Brain microvascular endothelial cell (primary cell): ENCODE measurements around the gene ZNG1C.
"Not testable (repeated sequence)": the region's sequence is repeated elsewhere in the genome, so short reads cannot be mapped to it uniquely, and the experiment has no call there.

Experiments used
- DNase-seq: peaks from one replicate; pipeline ENCODE4 v3.0.0-alpha.2; 2020
- H3K27ac ChIP-seq: fragments of 250-450 bp; sonication (Bioruptor Pico); 2 replicates; pipeline ENCODE4 v1.5.1; 2020; ENCODE audit warnings: mild to moderate bottlenecking, moderate library complexity
- H3K27me3 ChIP-seq: fragments of 250-450 bp; sonication (Bioruptor Pico); replicated peaks from 2 replicates; pipeline ENCODE4 v1.5.1; 2020; ENCODE audit warnings: mild to moderate bottlenecking
- H3K36me3 ChIP-seq: fragments of 250-450 bp; sonication (Bioruptor Pico); replicated peaks from 2 replicates; pipeline ENCODE4 v1.5.1; 2020; ENCODE audit warnings: mild to moderate bottlenecking
- H3K4me3 ChIP-seq: 2 replicates; pipeline ENCODE4 v1.5.1; 2011; ENCODE audit warnings: low read depth, mild to moderate bottlenecking, control low read depth, low read length, moderate library complexity
- in situ Hi-C: cut with HindIII; loops from 2 replicates; pipeline ENCODE4 v1.10.0; 2017; ENCODE audit warnings: low sequenced_read_pairs, low pct_ligation_motif_present

ZNG1C gene

DNA sequence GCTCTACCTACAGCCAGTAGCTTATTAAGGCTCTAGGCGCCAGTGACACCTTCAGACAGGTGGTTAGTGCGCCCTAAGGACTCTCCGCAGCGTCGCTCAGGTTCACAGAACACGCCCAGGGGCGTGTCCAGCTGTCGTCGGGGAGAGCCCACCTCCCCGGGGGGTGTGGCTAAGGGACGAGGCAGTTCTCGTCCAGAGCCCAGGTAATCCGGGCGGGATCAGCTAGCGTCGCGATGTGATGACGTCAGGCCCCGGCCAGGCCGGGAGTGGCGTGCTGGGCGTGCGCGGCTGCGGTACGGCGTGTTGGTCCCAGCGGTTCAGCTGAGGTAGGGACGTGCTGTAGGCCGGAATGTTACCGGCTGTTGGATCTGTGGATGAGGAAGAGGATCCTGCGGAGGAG is at the start of gene ZNG1C:
Gene ZNG1C (plus strand): TSS at position 301 of the 400 bp plus-strand sequence. CDS start 49 bp downstream, at position 350.
- H3K27me3 ChIP-seq, H3K27ac ChIP-seq, H3K4me3 ChIP-seq, DNase-seq, in situ Hi-C loops, H3K36me3 ChIP-seq: not testable (repeated sequence)

DNA sequence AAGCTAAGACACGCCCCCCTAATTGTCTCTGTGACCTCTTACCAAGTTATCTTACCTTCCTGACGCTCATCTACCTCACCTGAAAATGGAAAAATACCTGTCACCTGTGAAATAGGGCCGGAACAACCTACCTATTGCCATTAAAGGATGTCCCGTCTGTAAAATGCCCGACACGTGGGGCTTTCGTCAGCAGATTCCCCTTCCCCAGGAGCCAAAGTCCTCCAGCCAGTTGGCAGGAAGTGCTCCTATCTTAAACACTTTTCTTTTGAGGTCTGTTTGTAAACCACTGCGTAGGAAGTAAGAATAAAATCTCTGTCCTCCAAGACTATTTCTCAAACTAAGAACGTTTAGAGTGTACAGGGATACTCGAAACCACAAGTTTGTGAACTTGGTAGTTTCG is 654 bp downstream of the ZNG1C start:
- in situ Hi-C loops, H3K27ac ChIP-seq, DNase-seq, H3K36me3 ChIP-seq, H3K4me3 ChIP-seq, H3K27me3 ChIP-seq: not testable (repeated sequence)

DNA sequence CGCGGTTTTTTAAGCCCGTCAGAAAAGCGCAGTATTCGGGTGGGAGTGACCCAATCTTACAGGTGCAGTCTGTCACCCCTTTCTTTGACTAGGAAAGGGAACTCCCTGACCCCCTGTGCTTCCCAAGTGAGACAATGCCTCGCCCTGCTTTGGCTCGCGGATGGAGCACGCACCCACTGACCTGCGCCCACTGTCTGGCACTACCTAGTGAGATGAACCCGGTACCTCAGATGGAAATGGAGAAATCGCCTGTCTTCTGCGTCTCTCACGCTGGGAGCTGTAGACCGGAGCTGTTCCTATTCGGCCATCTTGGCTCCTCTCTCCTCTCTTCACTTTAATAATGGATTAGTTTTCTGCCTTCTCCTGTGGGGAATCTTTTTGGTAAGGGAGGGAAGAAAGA is 39.3 kb downstream of the ZNG1C start:
- DNase-seq, H3K4me3 ChIP-seq, H3K27ac ChIP-seq, in situ Hi-C loops, H3K36me3 ChIP-seq, H3K27me3 ChIP-seq: not testable (repeated sequence)

DNA sequence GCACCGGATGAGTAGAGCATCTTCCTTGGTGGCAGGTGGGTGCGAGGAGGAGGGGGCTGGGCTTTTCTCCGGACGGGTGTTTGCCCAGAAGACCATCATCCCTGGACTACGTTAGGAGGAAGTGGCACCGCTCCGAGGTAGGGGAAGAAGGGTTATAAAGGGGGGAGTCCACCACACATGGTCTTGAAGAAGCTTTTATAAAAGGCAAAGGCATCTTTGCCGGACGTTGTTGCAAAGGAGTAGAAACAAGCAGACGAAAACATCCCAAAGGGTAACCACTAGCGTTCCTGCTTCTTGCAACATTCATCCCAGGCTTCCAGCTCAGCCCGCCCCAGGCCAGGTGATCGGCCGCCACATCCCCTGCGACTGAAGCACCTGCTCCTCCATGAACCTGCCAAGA is 60.8 kb downstream of the ZNG1C start, which contains the start of gene FOXD4L3:
Gene FOXD4L3 (plus strand): TSS at position 301 of the 400 bp plus-strand sequence. CDS start 85 bp downstream, at position 386.
- H3K4me3 ChIP-seq, DNase-seq, H3K36me3 ChIP-seq, H3K27ac ChIP-seq, H3K27me3 ChIP-seq, in situ Hi-C loops: not testable (repeated sequence)

DNA sequence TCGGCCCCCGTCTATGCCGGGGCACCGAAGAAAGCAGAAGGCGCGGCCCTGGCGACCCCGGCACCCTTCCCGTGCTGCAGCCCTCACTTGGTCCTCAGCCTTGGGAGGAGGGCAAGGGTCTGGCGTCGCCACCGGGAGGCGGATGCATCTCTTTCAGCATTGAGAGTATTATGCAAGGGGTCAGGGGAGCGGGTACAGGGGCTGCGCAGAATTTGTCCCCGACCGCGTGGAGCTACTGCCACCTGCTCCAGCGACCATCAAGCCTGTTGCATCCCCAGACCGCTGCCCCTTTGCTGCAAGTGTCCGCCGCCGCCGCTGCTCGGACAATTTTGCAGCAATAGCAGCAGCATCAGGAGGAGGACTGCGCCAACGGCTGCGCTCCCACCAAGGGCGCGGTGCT is 62.0 kb downstream of the ZNG1C start:
- DNase-seq, H3K27me3 ChIP-seq, H3K36me3 ChIP-seq, H3K4me3 ChIP-seq, H3K27ac ChIP-seq, in situ Hi-C loops: not testable (repeated sequence)

DNA sequence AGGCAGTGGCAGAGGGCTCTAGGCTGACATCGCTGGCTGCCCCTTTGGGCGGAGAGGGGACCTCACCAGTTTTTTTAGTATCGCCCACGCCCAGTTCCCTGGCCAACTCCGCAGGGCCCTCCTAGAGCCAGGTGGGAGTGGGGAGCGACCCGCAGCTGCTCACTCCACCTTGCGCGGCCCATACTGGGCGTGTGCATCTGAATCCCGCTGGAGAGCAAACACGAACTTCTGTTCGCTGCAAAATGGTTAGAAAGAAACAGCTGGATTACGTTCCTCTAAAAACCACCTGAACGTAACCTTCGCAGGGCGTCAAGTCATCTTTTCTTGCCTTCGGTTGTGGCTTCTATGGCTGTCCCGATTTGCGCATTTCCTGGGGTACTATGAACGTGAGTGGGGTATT is 62.4 kb downstream of the ZNG1C start:
- H3K27me3 ChIP-seq, in situ Hi-C loops, DNase-seq, H3K36me3 ChIP-seq, H3K4me3 ChIP-seq, H3K27ac ChIP-seq: not testable (repeated sequence)

DNA sequence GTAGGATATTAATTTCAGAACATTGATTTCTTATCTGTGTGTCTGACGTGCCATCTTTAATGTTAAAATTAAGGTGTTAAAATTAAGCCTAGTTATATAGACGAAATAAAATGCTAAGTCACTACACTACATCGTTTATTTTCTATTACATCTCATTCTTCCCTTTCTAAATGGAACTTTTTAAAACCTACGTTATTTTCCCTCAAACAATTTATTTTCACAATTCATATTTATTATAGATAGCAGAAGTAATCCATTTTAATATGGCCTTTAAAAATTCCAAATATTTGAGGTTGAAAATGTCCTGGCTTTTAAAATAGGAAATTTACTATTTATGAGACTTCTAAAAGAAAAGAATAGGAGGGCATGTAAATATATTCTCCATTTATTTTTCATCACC is 63.0 kb downstream of the ZNG1C start:
- in situ Hi-C loops, DNase-seq, H3K27me3 ChIP-seq, H3K36me3 ChIP-seq, H3K27ac ChIP-seq, H3K4me3 ChIP-seq: not testable (repeated sequence)

DNA sequence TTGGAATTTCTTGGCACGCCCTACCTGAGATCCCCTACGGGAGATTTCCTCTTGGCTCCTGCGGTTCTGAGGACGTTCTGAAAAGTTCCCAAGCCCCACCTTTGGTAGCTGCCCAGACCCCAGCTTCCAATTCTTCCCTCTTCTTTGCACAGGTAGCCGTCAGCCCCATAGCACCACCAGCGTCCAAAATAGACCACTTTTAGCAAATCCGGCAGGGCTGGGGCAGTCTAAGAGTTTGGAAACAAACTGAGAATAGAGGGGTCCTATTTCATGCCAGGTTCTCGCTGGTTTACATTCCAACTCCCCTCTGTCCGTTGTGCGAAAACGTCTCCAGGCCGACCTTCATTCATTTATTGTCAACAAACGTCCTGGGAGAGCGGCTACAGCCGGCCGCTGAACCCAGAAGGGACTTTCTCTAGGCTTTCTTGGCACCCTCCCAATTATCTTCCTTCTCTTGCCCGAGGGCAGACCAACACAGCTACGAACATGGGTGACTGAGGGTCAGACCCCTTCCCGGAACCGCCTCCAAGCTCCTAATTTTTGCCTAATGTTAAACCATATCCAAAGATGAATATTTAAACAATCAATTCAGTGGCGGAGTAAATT is 64.0 kb downstream of the ZNG1C start:
- DNase-seq, H3K4me3 ChIP-seq, H3K27ac ChIP-seq, H3K36me3 ChIP-seq, in situ Hi-C loops, H3K27me3 ChIP-seq: not testable (repeated sequence)

DNA sequence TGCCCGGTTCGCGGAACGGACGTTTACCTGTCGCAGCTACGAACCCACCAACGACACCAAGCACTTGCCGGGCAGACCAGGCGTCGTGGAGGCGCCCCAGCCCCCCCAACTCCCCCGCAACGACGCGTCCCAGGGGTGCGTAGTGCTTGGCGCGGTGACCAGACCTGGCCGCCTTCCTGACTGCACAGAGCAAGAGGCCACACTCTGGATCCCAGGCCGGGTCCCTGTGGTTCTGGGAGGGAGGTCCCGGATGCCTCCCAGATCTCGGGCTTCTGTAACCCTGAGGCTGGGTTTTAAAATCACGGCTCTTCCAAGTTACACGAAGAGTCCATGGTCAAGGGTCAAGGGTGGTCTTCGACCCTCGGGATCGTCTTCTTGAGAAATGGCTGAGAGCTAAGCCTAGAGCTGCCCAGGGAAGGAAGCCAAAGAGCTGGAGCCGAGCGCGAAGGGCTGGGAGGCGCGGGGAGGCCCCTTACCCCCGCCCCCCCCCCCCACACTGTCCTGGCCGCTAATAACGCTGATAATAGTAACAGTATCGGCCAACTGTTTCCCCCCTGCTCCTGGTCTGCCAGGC is 64.7 kb downstream of the ZNG1C start:
- H3K27me3 ChIP-seq, H3K36me3 ChIP-seq, in situ Hi-C loops, H3K4me3 ChIP-seq, H3K27ac ChIP-seq, DNase-seq: not testable (repeated sequence)

DNA sequence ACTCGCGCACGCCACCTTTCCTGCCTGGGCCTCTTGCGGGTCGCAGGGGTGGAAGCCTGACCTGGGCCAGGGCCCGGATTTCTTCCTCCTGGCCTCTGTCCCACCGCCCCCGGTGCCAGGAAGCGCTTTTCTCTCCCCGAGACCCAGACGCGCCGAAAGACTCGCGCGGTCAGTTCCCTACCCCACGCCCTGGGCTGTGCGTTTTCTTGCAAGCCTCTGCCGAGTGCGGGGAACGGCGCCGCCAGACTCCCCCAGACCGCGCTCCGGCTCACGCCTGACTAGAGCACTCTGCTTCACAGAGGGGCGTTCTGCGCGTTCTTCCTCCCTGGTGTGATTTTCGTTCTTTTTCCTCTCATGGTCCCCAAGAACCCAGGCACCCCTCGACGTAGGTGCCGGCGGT is 65.3 kb downstream of the ZNG1C start:
- DNase-seq, H3K27me3 ChIP-seq, H3K27ac ChIP-seq, H3K4me3 ChIP-seq, in situ Hi-C loops, H3K36me3 ChIP-seq: not testable (repeated sequence)

DNA sequence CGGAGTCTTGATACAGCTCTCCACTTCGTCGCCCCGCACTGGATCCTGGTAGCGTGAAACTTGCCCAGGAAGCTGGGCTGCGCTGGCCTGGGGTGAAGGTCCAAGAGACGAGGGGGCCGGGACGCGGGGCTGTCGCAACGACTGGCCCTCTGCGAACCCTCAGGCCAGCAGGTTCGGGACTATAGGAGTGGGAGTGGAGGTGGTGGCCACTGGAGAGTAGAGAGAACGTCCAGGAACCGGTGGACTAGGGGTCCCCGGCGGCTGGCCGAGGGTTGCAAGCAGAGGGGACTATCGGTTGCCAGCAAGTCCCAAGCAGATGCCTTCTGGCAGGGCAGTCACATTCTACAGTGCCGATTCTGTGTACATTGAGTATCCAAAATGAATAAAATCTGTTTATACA is 65.9 kb downstream of the ZNG1C start:
- H3K27me3 ChIP-seq, DNase-seq, H3K4me3 ChIP-seq, H3K36me3 ChIP-seq, in situ Hi-C loops, H3K27ac ChIP-seq: not testable (repeated sequence)

DNA sequence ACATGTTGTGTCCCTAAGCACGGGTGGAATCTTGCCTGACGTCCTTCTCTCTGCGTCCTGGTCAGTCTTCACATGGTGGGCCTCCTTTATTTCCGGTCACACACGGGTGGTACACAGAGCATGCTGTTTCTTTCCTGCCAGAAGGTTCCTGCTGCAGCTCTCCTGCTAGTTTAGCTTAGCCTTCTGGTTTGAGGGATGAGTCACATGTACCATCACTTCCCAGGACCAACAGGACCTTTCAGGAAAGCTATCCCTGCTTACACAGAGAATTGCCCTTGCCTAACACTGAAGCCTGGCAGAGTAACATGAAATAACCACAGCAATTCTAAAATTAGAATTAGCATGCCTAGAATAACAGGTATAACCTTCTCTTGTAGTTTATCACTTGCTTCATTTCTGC is 69.4 kb downstream of the ZNG1C start:
- DNase-seq, in situ Hi-C loops: not testable (repeated sequence)

DNA sequence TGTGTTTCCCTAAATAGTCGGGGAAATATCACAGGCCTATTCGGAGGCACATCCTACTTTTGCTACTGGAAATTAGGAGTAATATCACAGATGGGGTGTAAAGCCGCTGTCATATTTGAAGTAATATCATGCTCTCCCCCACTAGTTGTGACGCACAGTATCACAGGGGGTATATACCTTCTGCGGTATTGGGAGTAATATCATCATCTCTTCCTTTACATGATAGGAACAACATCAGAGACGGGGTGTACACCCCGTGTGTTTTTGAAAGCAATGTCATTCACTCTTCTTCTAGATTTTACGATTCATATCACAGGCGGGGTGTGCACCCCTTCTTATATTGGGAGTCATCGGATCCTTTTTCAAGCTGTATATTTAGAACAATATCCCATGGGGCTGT is 76.4 kb downstream of the ZNG1C start:
- H3K4me3 ChIP-seq, DNase-seq, in situ Hi-C loops, H3K27ac ChIP-seq, H3K27me3 ChIP-seq, H3K36me3 ChIP-seq: not testable (repeated sequence)

More for the DNA sequence above, 69.4 kb downstream of the ZNG1C start:
- H3K4me3 ChIP-seq, H3K27me3 ChIP-seq, H3K27ac ChIP-seq, H3K36me3 ChIP-seq: not testable (repeated sequence)

DNA sequence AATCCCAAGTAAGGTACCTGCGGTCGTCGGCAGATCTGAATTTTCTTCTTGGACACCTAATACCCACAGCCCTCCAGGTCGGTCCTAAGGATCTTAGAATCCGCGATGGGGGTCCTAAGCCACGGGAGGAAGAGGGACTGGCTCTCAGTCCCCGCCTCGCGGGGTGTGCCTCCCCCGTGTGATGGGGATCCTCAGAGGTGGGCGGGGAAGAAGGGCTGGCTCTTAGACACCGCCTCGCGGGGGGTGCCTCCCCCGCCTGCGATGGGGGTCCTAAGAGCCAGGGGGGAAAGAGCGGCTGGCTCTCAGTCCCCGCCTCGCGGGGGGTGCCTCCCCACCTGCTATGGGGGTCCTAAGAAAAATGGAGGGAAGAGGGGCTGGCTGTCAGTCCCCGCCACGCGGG is 82.0 kb downstream of the ZNG1C start:
- DNase-seq, H3K27ac ChIP-seq, H3K27me3 ChIP-seq, H3K4me3 ChIP-seq, H3K36me3 ChIP-seq, in situ Hi-C loops: not testable (repeated sequence)

DNA sequence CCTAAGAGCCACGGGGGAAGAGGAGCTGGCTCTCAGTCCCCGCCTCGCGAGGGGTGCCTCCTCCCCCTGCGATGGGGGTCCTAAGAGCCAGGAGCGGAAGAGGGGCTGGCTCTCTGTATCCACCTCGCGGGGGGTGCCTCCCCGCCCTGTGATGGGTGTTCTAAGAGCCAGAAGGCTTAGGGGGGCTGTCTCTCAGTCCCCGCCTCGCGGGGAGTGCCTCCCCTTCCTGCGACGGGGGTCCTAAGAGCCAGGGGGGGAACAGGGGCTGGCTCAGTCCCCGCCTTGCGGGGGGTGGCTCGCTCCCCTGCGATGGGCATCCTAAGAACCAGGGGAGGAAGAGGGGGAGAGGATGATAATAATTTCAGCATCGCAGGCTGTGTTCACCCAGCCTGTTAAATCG is 82.7 kb downstream of the ZNG1C start:
- H3K27me3 ChIP-seq, H3K4me3 ChIP-seq, H3K36me3 ChIP-seq, H3K27ac ChIP-seq, DNase-seq, in situ Hi-C loops: not testable (repeated sequence)
